Measurements from ENCODE around the gene ECE1.
"Not testable (repeated sequence)": the region's sequence is repeated elsewhere in the genome, so short reads cannot be mapped to it uniquely, and the experiment has no call there.

ECE1 gene

DNA sequence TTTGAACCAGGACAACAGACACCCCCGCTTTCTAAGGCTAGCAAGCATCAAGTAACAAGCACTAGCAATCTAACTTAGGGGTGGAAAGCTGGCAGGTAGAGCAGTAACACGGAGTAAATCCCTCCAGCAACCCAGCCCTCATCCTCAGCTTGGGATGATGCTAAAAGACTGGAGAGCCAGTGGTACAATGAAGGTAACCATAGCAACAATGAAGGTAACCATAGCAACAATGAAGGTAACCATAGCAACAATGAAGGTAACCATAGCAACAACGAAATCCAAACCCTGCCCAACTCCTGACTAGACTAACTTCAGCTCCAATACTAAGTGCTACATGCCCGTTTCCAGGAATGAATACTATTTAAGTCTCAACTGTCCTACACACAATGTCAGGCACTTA is 91.3 kb downstream of the ECE1 start:
- ATAC-seq: no peak
- no peak for DNase-seq
- Mint-ChIP-seq H3K4me1 (no peaks in the 10 kb centered on the region), H3K4me3 (no peak overlapping the region), H3K9me3 (no peaks in the 10 kb centered on the region), H3K27ac (no peak overlapping the region), H3K27me3 (peaks cover 13% of the 10 kb centered on the region)

DNA sequence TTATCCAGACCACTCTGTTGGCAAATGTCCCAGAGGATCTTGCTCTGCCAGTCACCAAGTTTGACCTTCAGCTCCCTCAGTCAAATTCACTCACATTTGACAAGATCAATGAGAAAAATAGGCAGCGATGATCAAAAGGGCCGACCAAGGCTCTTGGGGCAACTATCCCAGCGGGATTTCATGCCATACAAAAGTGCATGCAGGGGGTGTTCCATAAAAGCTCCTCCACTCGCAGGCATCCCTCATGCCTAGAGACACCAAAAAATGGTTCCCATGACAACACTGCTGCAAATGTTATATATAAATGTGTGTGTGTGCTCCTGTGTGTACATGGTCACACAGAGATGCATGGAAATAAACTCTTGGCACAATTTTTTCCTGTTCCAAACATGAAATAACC is 97.4 kb downstream of the ECE1 start:
- Mint-ChIP-seq H3K4me1 (no peaks in the 10 kb centered on the region), H3K27ac (no peak overlapping the region), H3K27me3 (peaks cover 34% of the 10 kb centered on the region), H3K9me3 (no peaks in the 10 kb centered on the region), H3K4me3 (no peak overlapping the region)
- no peak for DNase-seq
- ATAC-seq: no peak

DNA sequence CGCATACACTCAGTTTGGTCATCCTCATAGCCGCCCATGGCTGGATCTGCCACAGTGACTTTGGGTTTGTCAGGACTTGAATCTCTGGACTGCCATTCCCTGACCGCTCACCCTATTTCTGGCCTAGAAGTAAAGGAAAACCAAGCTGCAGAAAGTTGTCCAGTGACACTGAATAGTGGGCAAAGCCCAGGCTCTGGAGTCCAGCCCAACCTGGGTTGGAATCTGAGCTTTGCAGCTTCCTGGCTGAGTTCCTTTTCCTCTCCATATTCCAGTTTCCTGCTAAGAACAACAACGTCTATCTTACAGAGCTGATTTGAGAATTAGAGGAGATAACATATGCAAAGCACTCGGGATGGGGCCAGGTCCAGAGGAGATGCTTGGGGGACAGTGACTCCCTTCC is 98.0 kb downstream of the ECE1 start:
- peaks cover 34% of the 10 kb centered on the region for H3K27me3 Mint-ChIP-seq
- DNase-seq (no peak), ATAC-seq (no peak)
- no peaks in the 10 kb centered on the region for H3K4me1 Mint-ChIP-seq
- H3K9me3 Mint-ChIP-seq: no peaks in the 10 kb centered on the region
- no peak overlapping the region for H3K4me3 Mint-ChIP-seq
- H3K27ac Mint-ChIP-seq: no peak overlapping the region

DNA sequence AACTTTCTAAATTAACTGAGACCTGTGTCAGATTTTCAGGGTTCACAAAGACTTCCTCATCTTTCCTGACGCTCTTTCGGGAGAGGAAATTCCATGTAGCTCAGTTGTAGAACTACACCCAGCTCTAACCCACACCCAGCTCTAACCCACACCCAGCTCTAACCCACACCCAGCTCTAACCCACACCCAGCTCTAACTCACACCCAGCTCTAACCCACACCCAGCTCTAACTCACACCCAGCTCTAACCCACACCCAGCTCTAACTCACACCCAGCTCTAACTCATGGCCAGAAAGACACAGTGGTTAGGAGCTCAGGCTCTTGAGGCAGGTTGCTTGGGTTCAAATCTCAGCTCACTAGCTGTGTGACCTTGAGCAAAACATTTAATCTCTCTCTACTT is 99.5 kb downstream of the ECE1 start:
- not testable (repeated sequence) for DNase-seq, H3K4me3 Mint-ChIP-seq, ATAC-seq, H3K4me1 Mint-ChIP-seq, H3K9me3 Mint-ChIP-seq
- Mint-ChIP-seq H3K27ac (peak overlapping the region in 1 of 2 donors; percentile 55), H3K27me3 (peaks cover 34% of the 10 kb centered on the region)

DNA sequence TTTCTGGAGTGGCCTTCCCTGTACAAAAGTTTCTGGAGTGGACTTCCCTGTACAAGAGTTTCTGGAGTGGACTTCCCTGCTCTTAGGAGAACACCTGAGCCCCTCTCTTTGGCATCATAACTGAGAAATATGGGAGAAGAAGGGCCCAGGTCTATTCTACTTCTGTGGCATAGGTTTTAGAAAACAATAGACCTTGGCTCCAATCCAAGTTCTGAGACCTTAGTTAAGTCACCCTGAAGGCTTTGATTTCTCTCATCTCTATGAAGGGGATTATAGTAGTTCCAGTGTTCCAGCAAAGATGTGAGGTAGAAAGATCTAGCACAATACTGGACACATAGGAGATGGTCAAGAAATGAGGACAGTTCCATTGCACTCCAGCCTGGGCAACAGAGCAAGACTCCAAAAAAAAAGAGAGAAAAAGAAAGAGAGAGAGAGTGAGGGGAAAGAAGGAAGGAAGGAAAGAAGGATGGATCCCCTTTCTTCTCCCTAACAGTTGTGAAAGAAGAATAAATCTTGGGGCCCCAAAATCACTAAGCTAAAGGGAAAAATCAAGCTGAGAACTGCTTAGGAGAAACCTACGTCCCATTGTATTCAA is 100.3 kb downstream of the ECE1 start:
- Mint-ChIP-seq H3K4me1 (no peaks in the 10 kb centered on the region), H3K27me3 (peaks cover 34% of the 10 kb centered on the region), H3K9me3 (no peaks in the 10 kb centered on the region), H3K27ac (no peak overlapping the region), H3K4me3 (no peak overlapping the region)
- no peak for ATAC-seq
- no peak for DNase-seq

DNA sequence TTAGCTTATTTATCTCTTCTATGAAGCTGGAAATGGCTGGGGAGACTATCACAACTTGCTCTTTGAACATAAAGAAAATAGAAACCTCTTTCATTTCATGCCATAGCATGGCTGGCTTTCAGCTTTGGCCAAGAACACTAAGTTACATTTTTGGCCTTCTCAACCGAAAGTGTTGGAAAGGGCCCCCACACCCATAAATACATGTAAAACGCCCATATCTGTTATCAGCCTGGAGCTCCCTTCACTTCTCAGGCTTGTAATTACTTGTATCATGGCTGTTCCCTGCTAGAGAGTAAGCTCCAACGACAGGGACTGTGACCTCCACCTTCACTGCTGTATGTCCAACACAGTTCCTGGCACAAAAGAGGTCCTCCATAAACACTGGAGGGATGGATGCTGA is 100.8 kb downstream of the ECE1 start:
- Mint-ChIP-seq H3K27ac (no peak overlapping the region), H3K4me3 (no peak overlapping the region), H3K4me1 (no peaks in the 10 kb centered on the region), H3K9me3 (no peaks in the 10 kb centered on the region), H3K27me3 (peaks cover 34% of the 10 kb centered on the region)
- no peak for ATAC-seq
- no peak for DNase-seq

DNA sequence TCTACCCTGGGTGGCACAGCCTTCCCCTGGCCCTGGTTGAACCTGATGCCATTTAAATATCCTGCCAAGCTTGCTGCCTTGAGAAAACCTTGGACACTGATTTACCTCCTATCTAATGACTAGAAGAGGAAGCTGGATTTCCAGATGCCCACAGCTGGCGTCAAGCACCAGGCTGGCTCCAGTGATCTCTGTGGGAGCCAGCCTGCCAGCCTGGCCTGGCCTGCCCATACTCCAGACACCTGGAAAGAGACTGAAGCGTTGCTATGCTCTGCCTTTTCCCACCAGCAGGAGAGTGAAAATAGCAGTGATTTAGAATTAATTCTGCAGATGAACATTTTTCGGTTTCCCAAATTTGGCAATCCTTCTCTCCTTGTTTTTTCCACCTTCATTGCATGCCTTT is 102.0 kb downstream of the ECE1 start:
- Mint-ChIP-seq H3K9me3 (no peaks in the 10 kb centered on the region), H3K4me3 (no peak overlapping the region), H3K27ac (peak overlapping the region in 1 of 2 donors; percentile 3), H3K27me3 (peaks cover 22% of the 10 kb centered on the region), H3K4me1 (no peaks in the 10 kb centered on the region)
- no peak for DNase-seq
- ATAC-seq: no peak

DNA sequence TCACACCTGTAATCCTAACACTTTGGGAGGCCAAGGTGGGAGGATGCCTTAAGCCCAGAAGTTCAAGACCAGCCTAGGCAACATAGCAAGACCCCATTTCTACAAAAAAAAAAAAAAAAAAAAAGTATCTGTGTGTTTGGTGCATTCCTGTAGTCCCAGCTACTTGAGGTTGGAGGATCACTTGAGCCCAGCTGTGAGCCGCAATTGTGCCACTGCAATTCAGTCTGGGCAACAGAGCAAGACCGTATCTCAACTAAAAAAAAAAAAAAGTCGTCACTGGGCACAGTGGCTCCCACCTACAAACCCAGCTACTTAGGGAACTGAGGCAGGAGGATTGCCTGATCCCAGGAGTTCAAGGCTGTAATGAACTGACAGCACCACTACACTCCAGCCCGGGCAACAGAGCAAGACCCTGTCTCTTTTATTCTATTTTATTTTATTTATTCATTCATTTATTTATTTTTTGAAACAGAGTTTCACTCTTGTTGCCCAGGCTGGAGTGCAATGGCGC is 105.0 kb downstream of the ECE1 start:
- Mint-ChIP-seq H3K27me3 (peaks cover 15% of the 10 kb centered on the region), H3K9me3 (no peaks in the 10 kb centered on the region), H3K27ac (no peak overlapping the region), H3K4me1 (no peaks in the 10 kb centered on the region), H3K4me3 (no peak overlapping the region)
- no peak for ATAC-seq
- no peak for DNase-seq

DNA sequence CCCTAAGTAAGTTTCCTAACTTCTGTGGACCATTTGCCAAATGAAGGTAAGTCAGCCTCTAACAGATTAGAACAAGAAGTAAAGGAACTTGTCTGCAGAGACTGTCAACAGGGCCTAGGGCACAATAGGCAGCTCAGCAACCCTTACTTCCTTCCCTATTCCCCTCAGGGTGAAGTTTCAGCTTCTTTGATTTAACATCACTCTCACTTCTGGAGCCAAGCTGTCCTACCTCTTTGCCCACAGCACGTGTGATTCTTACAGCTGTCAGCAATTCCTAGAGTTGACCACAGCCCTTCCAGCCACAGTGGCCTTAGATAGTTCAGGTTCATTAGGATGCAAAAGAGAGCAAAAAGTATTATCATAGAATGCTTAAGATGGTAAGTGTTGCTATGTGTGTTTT is 106.0 kb downstream of the ECE1 start:
- no peak for DNase-seq
- Mint-ChIP-seq H3K27ac (no peak overlapping the region), H3K27me3 (peaks cover 9% of the 10 kb centered on the region), H3K4me3 (no peak overlapping the region), H3K4me1 (no peaks in the 10 kb centered on the region), H3K9me3 (no peaks in the 10 kb centered on the region)
- no peak for ATAC-seq

DNA sequence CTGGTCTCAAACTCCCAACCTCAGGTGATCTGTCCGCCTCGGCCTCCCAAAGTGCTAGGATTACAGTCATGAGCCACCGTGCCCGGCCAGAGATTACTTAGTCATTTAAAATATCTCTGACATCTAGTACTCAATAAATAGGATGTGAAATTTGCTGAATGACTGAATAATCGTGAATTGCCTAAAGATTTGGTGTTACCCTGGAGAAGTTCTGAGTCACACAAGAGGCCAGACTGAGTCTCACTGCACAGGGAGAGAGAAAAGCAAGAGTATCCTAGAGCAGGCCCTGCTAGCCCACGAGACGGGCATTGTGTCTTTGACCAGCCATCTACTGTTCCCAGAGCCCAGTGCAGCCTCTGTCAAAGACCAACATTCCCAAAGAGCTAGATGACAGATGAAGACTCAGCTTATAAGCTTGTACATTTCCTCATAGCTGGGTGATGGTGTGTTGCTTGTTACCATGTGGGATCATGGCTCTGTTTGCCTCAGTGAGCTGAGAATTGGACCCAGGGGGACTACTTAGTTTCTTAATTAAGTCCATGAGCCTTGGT is 108.0 kb downstream of the ECE1 start:
- Mint-ChIP-seq H3K9me3 (no peaks in the 10 kb centered on the region), H3K4me1 (peaks cover 3% of the 10 kb centered on the region), H3K4me3 (no peak overlapping the region), H3K27me3 (peaks cover 9% of the 10 kb centered on the region), H3K27ac (no peak overlapping the region)
- ATAC-seq (no peak), DNase-seq (no peak)

DNA sequence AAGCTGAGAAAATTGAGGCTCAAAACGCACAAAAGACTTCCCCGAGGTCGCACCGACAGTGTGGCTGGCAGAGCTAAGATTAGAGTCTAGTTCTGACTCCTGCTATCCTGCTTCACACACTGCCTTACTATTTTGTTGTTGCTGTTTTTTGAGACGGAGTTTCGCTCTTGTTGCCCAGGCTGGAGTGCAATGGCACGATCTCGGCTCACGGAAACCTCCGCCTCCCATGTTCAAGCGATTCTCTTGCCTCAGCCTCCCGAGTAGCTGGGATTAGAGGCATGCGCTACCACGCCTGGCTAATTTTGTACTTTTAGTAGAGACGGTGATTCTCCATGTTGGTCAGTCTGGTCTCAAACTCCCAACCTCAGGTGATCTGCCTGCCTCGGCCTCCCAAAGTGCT is 112.0 kb downstream of the ECE1 start:
- not testable (repeated sequence) for ATAC-seq, H3K4me3 Mint-ChIP-seq, H3K27ac Mint-ChIP-seq, H3K27me3 Mint-ChIP-seq, H3K9me3 Mint-ChIP-seq, DNase-seq
- H3K4me1 Mint-ChIP-seq: peaks cover 24% of the 10 kb centered on the region

DNA sequence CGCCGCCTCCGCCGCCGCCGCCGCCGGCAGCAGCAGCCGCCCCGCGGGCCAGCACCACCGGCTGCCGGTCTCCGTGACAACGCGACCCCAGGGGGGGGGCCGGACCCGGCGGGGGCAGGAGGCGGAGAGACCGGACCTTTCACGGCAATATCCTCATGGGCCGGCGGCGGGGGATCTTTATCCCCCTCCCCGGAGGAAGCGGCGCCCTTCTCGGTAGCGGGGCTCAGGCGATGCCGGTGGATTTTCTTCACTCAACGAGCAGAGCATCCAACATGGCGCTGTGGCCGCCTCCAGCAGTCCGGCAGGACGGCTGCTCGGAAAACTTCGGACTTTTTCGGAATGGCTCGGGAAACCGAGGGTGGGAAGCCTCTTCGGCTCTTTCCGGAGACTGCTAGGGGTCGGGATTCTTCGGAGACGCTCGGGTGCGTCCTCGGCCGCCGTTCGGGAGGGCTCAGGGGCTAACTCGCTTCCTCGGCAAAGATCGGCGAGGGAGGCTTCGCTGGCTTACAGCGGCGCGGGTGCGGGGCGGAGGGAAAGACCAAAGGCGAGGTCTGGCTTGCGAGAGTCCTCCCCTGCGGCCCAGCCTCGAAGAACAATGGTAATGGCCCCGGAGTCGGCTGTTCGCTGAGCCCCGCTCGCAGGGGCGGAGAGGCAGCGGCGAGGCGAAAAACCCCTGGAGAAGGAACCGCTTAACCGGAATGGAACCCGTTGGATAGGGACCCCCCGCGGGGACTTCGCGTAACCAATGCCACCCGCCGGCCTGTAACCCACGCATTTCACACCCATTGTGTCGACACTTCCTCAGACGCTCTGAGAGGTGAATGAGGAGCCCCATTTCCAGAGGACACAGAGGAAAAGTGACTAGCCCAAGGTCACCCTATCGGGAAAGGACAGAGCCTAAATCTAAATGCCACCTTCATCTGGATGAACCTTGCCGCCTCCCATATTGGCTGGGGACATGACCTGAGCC is 113.4 kb downstream of the ECE1 start, which contains the start of gene EIF4G3:
Gene EIF4G3 (minus strand): TSS at position 312 of the 970 bp plus-strand sequence. CDS start 174,155 bp downstream, outside the sequence.
- ATAC-seq (peak; percentile 93), DNase-seq (peak; percentile 99 to 100)
- Mint-ChIP-seq H3K27ac (peak within 1 kb of the TSS; percentile 99), H3K9me3 (no peaks in the 10 kb centered on the region), H3K4me1 (peaks cover 24% of the 10 kb centered on the region), H3K4me3 (peak within 1 kb of the TSS; percentile 87 to 97), H3K27me3 (peaks cover 9% of the 10 kb centered on the region)

DNA sequence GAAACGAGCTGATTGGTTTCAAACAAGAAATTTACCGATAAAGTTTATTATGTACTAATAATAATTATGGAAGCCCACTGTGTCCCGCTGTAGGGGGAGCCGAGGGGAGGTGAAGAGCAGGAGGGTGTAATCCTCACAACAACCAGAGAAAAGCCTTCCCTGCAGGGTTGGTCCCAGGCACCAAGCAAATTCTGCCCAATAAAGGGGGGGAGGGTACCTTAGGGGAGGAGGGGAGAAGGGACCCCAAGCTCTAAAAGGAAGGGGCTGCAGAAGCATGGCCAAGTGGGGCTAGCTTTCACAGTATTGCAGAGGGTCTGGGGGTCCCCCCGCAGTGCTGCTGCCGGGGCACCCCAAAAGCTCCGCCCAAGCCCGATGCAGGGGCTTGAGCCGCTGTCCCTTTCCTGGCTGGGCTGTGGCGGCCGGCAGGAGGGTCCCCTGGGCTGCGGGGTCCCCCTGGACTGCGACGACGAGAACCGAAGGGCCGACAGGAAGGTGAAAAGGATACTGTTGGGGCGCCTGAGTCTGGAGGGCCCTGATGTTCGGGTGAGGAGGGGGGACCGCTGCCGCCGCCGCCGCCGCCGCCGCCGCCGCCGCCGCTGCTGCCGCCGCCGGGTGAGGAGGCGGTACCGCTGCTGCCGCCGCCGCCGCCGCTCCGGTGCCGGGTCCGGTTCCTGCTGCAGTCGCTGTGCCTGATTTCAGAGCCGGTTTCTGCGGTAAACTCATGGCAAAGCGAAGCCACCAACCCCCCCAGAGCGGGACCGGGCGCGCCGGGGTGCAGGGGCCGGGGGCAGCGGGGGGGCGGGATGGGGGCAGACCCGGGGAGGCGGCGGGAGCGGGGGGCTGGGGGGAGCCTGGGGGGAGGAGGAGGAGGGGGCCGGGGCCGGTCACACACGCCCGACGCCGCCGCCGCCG is 114.3 kb downstream of the ECE1 start:
- H3K27ac Mint-ChIP-seq: peak overlapping the region; percentile 99
- H3K27me3 Mint-ChIP-seq: peaks cover 5% of the 10 kb centered on the region
- peaks cover 24% of the 10 kb centered on the region for H3K4me1 Mint-ChIP-seq
- H3K4me3 Mint-ChIP-seq: peak overlapping the region; percentile 87 to 97
- no peaks in the 10 kb centered on the region for H3K9me3 Mint-ChIP-seq
- peak; percentile 44 to 46 for DNase-seq
- ATAC-seq: peak; percentile 8

DNA sequence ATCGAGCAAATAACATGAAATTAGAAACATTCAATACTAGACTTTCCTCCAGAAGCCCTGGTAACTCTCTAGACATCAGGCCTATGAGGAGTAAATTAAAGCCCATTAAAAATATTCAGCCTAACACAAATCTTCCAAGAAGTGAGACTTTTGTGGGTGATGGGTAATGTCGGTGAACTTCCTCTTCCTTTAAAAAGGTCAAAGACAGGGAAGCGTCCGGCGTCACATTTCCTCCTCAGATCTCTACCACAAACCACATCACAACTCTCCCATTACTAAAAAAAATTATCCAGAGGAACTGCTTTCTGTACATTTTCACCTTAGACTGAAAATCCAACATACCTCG is 115.0 kb downstream of the ECE1 start:
- peak in 1 of 2 donors; percentile 26 for DNase-seq
- Mint-ChIP-seq H3K9me3 (no peaks in the 10 kb centered on the region), H3K27me3 (no peaks in the 10 kb centered on the region), H3K4me1 (peaks cover 24% of the 10 kb centered on the region), H3K27ac (peak overlapping the region; percentile 99), H3K4me3 (peak overlapping the region; percentile 87 to 97)
- no peak for ATAC-seq

All from stimulated activated naive CD8-positive, alpha-beta T cell treated with anti-CD3 and anti-CD28 coated beads, Interleukin-15, amount 100 ng/mL, for 72 hours (primary cell).